ENCODE data around the gene FAS. TPM values are rescaled to one million over a fixed set of nuclear protein-coding genes. Genes with fewer than 3 reads are reported as not detected.

Gene FAS
- total RNA-seq, result 13.9 and 21.3 TPM in 2 replicates
- 8.4 TPM for polyA plus RNA-seq (2012)

- DNase-seq (ENCODE audit: low read depth), result peak; percentile 78
Observed at GRCh38 chr10:88990384-88991160, at the start of gene FAS. Gene FAS (plus strand): TSS chr10:88990798. CDS start chr10:88990877, 79 bp downstream.

DNA sequence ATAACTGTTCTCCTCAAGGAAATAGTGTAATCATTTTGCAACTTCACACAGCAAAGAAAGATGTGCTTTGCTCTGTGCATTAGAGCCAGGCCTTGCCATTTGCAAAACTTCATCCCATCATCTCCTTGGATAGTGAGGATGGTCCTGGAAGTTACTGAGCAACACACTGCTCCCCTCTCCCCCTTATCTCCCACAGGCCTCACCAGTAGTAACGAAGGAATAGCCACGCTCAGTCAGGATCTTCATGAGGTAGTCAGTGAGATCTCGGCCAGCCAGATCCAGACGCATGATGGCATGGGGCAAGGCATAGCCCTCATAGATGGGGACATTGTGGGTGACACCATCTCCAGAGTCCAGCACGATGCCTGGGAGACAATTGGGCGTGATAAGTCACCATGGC lies 49.6 kb upstream of the FAS start:
- DNase-seq (ENCODE audit: low read depth), result peak; percentile 52

DNA sequence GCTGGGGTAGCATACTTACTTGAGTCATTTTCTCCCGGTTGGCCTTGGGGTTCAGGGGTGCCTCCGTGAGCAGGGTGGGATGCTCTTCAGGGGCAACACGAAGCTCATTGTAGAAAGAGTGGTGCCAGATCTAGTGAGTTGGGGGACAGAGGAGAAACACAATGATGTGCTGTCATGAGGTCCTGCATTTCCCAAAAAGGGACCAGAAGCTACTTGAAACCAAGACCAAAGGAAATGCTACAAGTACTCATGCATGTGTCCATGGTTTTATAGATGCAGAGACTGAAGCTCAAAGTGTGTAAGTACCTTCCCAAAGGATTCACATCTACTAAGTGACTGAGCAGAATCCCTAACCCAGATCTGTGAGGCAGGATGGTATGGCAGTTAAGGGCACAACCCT lies 46.8 kb upstream of the FAS start:
- no peak for DNase-seq (ENCODE audit: low read depth)

DNA sequence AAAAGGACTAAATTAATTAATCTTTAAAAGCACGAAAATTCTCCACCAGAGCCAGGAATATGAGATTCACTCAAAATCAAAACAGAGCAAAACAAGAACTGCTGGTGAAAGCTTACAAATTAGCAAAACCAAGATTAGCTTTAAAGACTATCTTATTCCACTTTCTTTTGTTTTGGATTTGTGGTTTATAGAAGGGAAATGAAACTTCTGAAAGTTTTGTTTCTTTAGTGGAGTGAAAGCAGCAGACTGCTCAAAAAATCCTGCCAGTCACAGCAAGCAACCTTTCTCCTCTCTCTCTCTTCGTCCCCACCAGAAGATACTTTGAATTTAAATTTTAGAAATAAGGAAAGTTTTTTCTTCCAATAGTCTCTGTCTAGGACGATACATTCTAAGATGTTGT lies 45.8 kb upstream of the FAS start:
- DNase-seq (ENCODE audit: low read depth), result no peak

GRCh38 chr10:88946200-88946599 lies 44.4 kb upstream of the FAS start:
- no peak for DNase-seq (ENCODE audit: low read depth)

- DNase-seq (ENCODE audit: low read depth), result no peak
Observed at GRCh38 chr10:88946965-88947590, 43.5 kb upstream of the FAS start.

DNA sequence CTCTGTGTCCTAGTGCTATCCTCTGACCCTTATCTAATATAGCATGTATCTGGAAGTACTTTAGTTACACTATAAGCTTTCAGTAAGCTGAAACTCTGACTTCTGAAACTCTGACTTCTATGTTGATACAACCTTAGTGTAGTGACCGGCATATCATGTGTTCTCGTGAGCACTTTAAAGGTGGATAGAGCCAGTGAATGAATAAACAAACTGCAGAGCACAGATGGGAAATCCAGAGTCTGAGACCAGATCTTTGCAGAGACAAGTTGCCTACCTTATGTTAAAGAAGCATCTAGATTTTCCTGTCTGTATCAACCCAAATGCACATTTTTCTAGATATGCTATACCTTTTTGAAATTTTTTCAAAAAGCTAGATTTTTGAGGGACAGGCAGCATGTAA lies 41.5 kb upstream of the FAS start:
- no peak for DNase-seq (ENCODE audit: low read depth)

DNA sequence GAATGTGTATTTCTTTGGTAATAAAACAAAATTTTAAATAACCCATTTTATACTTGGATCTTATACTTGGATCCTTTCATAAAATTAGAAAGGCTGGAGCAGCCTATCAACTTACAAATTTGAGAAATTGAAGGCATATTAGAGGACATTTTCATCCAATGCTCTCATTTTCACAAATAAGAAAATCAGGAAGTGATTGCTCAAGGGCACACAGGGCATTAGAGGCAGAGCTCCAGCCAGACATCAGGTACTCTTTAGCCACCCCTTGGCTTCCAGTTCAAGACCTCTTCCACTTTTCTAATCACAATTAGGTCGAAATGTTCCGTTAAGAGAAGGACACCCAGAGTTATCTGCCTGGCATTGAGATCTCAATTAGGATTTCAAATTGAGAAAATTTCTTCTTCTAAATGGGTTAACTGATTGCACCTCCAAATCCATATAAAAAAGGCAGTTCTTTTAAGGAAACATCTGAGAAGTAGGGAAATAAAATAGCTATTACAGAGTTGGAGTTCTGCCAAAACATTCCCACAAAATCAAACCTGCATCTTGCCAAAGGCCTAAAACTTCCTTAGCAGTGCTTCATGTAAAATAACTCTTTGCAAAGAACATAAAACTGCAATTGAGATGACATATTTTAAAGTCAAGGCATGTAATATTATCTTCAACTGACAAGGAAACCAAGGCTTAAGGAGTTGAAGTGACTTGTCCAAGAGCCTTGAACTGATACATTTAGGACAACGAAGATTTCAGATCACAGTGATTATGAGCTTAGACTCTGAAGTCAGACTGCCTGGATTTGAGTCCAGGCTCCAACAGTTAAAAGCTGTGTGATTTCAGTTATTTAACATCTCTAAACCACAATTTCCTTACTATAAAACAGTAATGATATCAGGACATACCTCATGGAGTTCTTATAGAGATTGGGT lies 40.4 kb upstream of the FAS start:
- DNase-seq (ENCODE audit: low read depth), result no peak

GRCh38 chr10:88952647-88953111 lies 37.9 kb upstream of the FAS start, which contains the start of gene ACTA2:
Gene ACTA2 (minus strand): TSS chr10:88952773. CDS start chr10:88948930, 3,843 bp downstream.
- DNase-seq (ENCODE audit: low read depth), result peak; percentile 91

GRCh38 chr10:88953662-88954061 lies 36.9 kb upstream of the FAS start:
- DNase-seq (ENCODE audit: low read depth), result no peak

GRCh38 chr10:88954458-88955083 lies 36.0 kb upstream of the FAS start:
- no peak for DNase-seq (ENCODE audit: low read depth)

DNA sequence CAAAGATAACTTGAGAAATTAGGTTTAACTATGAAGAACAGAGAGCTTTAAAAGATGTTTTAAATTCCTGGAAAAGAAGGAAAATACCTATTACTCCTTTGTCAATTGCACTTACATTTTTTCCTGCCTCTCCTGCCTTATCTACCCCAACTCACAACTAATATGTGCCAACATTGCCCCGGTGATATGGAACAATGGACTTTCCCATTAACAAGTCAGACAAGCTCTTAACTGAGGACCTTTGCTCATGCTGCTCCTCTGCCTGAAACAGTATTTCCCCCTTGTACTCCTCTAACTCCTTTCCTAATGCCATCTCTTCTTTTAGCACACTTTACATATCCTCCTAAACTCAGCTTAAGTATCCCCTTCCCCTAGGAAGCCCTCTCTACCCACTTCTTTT lies 33.2 kb upstream of the FAS start:
- no peak for DNase-seq (ENCODE audit: low read depth)

- no peak for DNase-seq (ENCODE audit: low read depth)
Observed at GRCh38 chr10:88958721-88959120, 31.9 kb upstream of the FAS start.

DNA sequence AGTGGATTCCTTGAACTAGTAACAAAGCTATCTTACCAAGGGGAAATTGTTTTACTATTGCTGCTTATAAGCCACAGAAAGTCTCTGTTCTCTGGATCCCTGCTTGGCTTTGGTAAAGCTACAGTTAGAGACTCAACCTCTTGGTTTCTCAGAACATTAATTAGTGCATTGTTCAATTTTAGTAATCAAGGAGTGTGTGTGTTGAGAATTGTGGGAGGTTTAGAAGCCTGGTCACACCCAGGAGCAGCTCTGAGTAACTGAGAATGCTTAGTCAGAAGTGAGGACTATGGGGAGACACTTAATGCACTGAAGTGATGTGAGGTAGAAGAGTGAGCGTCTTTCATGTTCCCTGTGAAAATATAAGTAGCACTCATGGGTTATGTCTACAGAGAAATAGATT lies 29.8 kb upstream of the FAS start:
- DNase-seq (ENCODE audit: low read depth), result no peak

- no peak for DNase-seq (ENCODE audit: low read depth)
Observed at GRCh38 chr10:88961266-88961665, 29.3 kb upstream of the FAS start.

GRCh38 chr10:88962336-88962735 lies 28.3 kb upstream of the FAS start:
- DNase-seq (ENCODE audit: low read depth), result no peak

GRCh38 chr10:88963318-88963717 lies 27.3 kb upstream of the FAS start:
- no peak for DNase-seq (ENCODE audit: low read depth)

GRCh38 chr10:88964360-88964759 lies 26.2 kb upstream of the FAS start:
- no peak for DNase-seq (ENCODE audit: low read depth)

DNA sequence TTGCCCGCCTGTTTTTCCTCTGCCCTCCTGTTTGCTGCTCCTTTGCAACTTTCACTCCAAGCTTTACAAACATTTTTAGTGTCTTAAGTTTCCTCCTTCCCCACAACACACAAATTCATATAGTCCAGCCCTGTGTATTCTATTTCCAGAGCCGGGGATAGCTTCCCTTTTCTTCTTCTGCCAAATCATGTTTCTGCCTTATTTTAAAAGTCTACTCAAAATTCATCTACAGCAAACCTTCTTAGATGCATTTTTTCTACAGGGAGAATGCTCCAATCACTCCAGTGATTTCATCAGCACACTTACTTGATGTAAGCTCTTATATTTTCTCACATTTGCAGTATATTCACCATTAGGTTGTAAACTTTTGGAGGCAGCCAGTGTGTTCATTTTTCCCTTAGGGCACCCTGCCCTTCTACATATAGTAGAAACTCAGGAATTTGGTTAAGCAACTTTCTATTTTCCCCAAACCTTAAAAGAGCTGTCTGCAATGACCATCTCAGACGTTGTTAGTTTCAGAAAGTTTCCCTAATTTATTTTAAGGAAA lies 25.7 kb upstream of the FAS start:
- no peak for DNase-seq (ENCODE audit: low read depth)

- no peak for DNase-seq (ENCODE audit: low read depth)
Observed at GRCh38 chr10:88966797-88967196, 23.8 kb upstream of the FAS start.

- peak; percentile 49 for DNase-seq (ENCODE audit: low read depth)
Observed at GRCh38 chr10:88968391-88968790, 22.2 kb upstream of the FAS start.

Data from myocyte (in vitro differentiated cells).